Upper lobe of left lung (tissue), 4 donors: Measurements from ENCODE around the gene MLC1.

Experiments
- CTCF ChIP-seq, 6 experiments: fragments of 450-650 bp in 4 of 6; fragments of 200-600 bp in 2 of 6; sonication (generic) in 2 of 6; IDR thresholded peaks; one replicate each; pipeline ENCODE4 v1.5.1; 2016 to 2019; ENCODE audit warnings: antibody characterized with exemption in 6 of 6
- POLR2A ChIP-seq, 4 donors: fragments of 450-650 bp; IDR thresholded peaks; one replicate each; pipeline ENCODE4 v1.5.1; 2016 to 2017; ENCODE audit warnings: antibody characterized with exemption in 4 of 4, mild to moderate bottlenecking in 2 of 4

GRCh38 chr22:50046481-50047245 lies 38.6 kb downstream of the MLC1 start:
- no peak for TF ChIP-seq CTCF (IDR thresholded peaks at IDR 0.05)
- TF ChIP-seq POLR2A (IDR thresholded peaks at IDR 0.05): no peak
